BE2C (cell line): ENCODE data around the gene ADRA1B.

ENCODE experiments used
- DNase-seq: peaks from one replicate; pipeline ENCODE4 v3.0.0-alpha.2; 2020
- H3K27me3 ChIP-seq: fragments of 250-450 bp; sonication (Bioruptor Pico); 2 replicates; pipeline ENCODE4 v1.5.1; 2020; ENCODE audit warnings: mild to moderate bottlenecking
- H3K36me3 ChIP-seq: fragments of 250-450 bp; sonication (Bioruptor Pico); 2 replicates; pipeline ENCODE4 v1.5.1; 2020; ENCODE audit warnings: mild to moderate bottlenecking
- H3K4me1 ChIP-seq: fragments of 250-450 bp; sonication (Bioruptor Pico); 2 replicates; pipeline ENCODE4 v1.5.1; 2020
- H3K4me3 ChIP-seq: 2 replicates; pipeline ENCODE4 v1.5.1; 2011; ENCODE audit warnings: low read depth, low read length
- H3K9me3 ChIP-seq: fragments of 250-450 bp; sonication (Bioruptor Pico); 2 replicates; pipeline ENCODE4 v1.5.1; 2020
- TF ChIP-seq, protein P1 (sequence below): IDR thresholded peaks from 2 replicates; pipeline ENCODE4 v1.5.1; 2012; ENCODE audit warnings: mild to moderate bottlenecking, low read depth, low read length

Gene ADRA1B

GRCh38 chr5:159899067-159900049, 16.9 kb upstream of the ADRA1B start:
- Histone ChIP-seq H3K4me3 (no peak overlapping the region), H3K4me1 (no peaks in the 10 kb centered on the region), H3K27me3 (peaks cover 32% of the 10 kb centered on the region), H3K9me3 (no peaks in the 10 kb centered on the region), H3K36me3 (no peaks in the 10 kb centered on the region)
- TF ChIP-seq, protein P1, sequence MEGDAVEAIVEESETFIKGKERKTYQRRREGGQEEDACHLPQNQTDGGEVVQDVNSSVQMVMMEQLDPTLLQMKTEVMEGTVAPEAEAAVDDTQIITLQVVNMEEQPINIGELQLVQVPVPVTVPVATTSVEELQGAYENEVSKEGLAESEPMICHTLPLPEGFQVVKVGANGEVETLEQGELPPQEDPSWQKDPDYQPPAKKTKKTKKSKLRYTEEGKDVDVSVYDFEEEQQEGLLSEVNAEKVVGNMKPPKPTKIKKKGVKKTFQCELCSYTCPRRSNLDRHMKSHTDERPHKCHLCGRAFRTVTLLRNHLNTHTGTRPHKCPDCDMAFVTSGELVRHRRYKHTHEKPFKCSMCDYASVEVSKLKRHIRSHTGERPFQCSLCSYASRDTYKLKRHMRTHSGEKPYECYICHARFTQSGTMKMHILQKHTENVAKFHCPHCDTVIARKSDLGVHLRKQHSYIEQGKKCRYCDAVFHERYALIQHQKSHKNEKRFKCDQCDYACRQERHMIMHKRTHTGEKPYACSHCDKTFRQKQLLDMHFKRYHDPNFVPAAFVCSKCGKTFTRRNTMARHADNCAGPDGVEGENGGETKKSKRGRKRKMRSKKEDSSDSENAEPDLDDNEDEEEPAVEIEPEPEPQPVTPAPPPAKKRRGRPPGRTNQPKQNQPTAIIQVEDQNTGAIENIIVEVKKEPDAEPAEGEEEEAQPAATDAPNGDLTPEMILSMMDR = no peak
- DNase-seq = no peak

DNA sequence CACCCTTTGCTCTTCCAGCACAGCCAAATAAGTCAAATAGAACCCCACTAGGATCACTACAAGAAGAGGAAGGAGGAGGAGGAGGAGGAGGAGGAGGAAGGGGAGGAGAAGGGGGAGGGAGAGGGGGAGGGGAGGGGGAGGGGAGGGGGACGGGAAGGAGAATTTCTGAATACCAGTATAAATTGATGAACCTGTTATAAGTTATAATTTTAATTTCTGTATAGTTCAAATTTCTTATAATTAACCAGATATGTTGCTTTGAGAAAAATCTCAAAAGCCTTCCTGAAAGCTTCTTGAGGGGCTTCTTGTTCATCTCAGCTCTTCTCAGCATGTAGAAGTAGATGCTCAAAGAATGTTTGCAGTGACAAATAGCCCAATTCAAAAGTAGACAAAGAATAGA, 15.0 kb upstream of the ADRA1B start:
- peaks cover 37% of the 10 kb centered on the region for H3K27me3 ChIP-seq
- H3K9me3 ChIP-seq = no peaks in the 10 kb centered on the region
- H3K36me3 ChIP-seq = no peaks in the 10 kb centered on the region
- TF ChIP-seq, protein P1 = no peak
- H3K4me1 ChIP-seq = no peaks in the 10 kb centered on the region
- no peak overlapping the region for H3K4me3 ChIP-seq
- no peak for DNase-seq

- peaks cover 36% of the 10 kb centered on the region for H3K27me3 ChIP-seq
- TF ChIP-seq, protein P1 = no peak
- no peaks in the 10 kb centered on the region for H3K36me3 ChIP-seq
- no peaks in the 10 kb centered on the region for H3K9me3 ChIP-seq
- no peak for DNase-seq
- no peak overlapping the region for H3K4me3 ChIP-seq
- no peaks in the 10 kb centered on the region for H3K4me1 ChIP-seq
Measured at GRCh38 chr5:159901772-159902171, 14.5 kb upstream of the ADRA1B start.

- TF ChIP-seq, protein P1 = no peak
- Histone ChIP-seq H3K4me1 (no peaks in the 10 kb centered on the region), H3K4me3 (no peak overlapping the region), H3K36me3 (no peaks in the 10 kb centered on the region), H3K27me3 (peaks cover 38% of the 10 kb centered on the region), H3K9me3 (no peaks in the 10 kb centered on the region)
- DNase-seq = no peak
Measured at GRCh38 chr5:159902444-159903121, 13.7 kb upstream of the ADRA1B start.

GRCh38 chr5:159903131-159903530, 13.2 kb upstream of the ADRA1B start:
- TF ChIP-seq, protein P1 = no peak
- DNase-seq = no peak
- H3K36me3 ChIP-seq = no peaks in the 10 kb centered on the region
- H3K4me1 ChIP-seq = no peaks in the 10 kb centered on the region
- no peaks in the 10 kb centered on the region for H3K9me3 ChIP-seq
- no peak overlapping the region for H3K4me3 ChIP-seq
- peaks cover 38% of the 10 kb centered on the region for H3K27me3 ChIP-seq
